ENCODE data around the gene KIF17. TPM values are rescaled to one million over a fixed set of nuclear protein-coding genes. Genes with fewer than 3 reads are reported as not detected.

Gene KIF17
- total RNA-seq, 4 donors from 2014 or later: 0.80 to 10.3 (median 2.2) TPM

GRCh38 chr1:20723537-20724363 lies 5.9 kb upstream of the KIF17 start:
- DNase-seq: peak in 1 of 3 donors; percentile 44
- Histone ChIP-seq H3K9me3 (no peaks in the 10 kb centered on the region), H3K27me3 (no peaks in the 10 kb centered on the region), H3K4me1 (no peaks in the 10 kb centered on the region), H3K4me3 (no peak overlapping the region), H3K27ac (no peak overlapping the region), H3K36me3 (no peaks in the 10 kb centered on the region)
- no peak for TF ChIP-seq POLR2A (IDR thresholded peaks at IDR 0.05)
- TF ChIP-seq CTCF (IDR thresholded peaks at IDR 0.05): no peak

- no peaks in the 10 kb centered on the region for H3K27me3 ChIP-seq
- H3K4me3 ChIP-seq: no peak overlapping the region
- no peaks in the 10 kb centered on the region for H3K4me1 ChIP-seq
- DNase-seq: peak in 1 of 3 donors; percentile 18
- no peaks in the 10 kb centered on the region for H3K9me3 ChIP-seq
- no peaks in the 10 kb centered on the region for H3K36me3 ChIP-seq
- no peak for TF ChIP-seq CTCF (IDR thresholded peaks at IDR 0.05)
- no peak for TF ChIP-seq POLR2A (IDR thresholded peaks at IDR 0.05)
- no peak overlapping the region for H3K27ac ChIP-seq
Measured at GRCh38 chr1:20723159-20723536, 5.3 kb upstream of the KIF17 start.

- TF ChIP-seq CTCF (IDR thresholded peaks at IDR 0.05) (no peak), POLR2A (IDR thresholded peaks at IDR 0.05) (no peak)
- Histone ChIP-seq H3K36me3 (no peaks in the 10 kb centered on the region), H3K27me3 (peaks cover 0 to 11% of the 10 kb centered on the region in 2 donors), H3K4me1 (peaks cover 0 to 8% (median 6%) of the 10 kb centered on the region in 4 donors), H3K9me3 (no peaks in the 10 kb centered on the region), H3K27ac (no peak overlapping the region), H3K4me3 (no peak overlapping the region)
- DNase-seq: peak in 2 of 3 donors; percentile 31 to 40
Measured at GRCh38 chr1:20721117-20722061, 3.6 kb upstream of the KIF17 start.

DNA sequence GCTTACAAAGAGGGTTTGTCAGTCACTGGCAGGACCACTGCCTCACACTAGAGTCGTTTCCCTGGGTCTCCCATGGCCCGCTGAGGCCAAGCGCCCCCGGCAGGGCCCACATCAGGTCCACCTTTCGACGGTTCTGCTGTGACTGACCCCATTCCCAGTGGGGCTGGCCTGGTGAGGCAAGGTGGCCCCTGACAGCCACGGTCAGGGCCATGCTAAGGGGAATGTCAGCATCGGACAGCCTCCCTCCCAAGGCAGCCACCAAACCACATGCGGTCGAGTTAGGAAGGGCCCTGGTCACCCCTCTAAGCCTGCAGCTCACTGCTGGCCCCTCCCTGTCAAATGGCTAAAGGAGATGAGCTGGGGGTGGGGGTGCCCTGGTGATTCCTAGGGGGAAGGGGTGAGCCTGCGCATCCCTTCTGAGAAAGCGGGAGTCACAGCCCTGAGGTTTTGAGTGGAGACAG lies 2.9 kb upstream of the KIF17 start:
- no peak overlapping the region for H3K4me3 ChIP-seq
- peak in 2 of 3 donors; percentile 36 to 39 for DNase-seq
- no peaks in the 10 kb centered on the region for H3K36me3 ChIP-seq
- no peak for TF ChIP-seq CTCF (IDR thresholded peaks at IDR 0.05)
- no peak for TF ChIP-seq POLR2A (IDR thresholded peaks at IDR 0.05)
- H3K27me3 ChIP-seq: peaks cover 0 to 14% of the 10 kb centered on the region in 2 donors
- no peaks in the 10 kb centered on the region for H3K9me3 ChIP-seq
- H3K4me1 ChIP-seq: peaks cover 0 to 8% (median 6%) of the 10 kb centered on the region in 4 donors
- H3K27ac ChIP-seq: no peak overlapping the region

DNA sequence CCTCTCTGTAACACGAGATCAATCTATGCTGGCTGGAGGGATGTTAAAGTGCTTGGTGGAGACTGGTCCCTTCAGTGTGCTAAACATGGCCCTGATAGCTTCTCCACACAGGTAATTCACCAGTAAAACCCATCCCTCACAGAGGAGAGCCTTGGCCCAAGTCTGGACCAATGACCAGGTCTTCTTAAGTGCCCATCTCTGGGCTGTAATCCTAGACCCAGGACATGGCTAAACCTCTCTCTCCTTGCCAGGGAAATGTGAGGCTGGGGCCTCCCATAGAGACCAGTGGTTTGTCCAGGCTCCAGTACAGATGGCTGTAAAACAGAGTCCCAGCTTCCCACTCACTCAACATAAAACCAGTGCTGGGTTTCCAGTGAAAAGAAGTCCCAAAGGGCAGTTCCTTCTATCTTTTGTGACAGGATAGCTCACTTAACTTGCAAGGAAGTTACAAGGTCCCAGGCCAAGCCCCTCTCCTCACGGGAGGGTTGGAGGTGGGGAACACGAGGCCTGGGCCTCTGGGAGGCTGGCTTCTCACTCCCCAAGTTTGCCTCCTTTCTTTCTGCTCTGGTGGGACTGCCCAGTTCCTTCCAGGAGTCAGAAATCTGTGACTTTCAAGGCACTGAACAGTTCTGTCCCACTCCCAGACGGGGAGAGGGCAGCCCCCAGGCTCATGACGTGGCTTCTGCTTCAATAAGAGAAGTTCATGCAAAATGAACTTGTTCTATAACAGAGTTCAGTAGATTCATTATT lies 2.2 kb upstream of the KIF17 start:
- no peaks in the 10 kb centered on the region for H3K9me3 ChIP-seq
- TF ChIP-seq CTCF (IDR thresholded peaks at IDR 0.05): no peak
- TF ChIP-seq POLR2A (IDR thresholded peaks at IDR 0.05): no peak
- peaks cover 0 to 14% of the 10 kb centered on the region in 2 donors for H3K27me3 ChIP-seq
- DNase-seq: peak in 1 of 3 donors; percentile 29
- no peak overlapping the region for H3K27ac ChIP-seq
- H3K4me1 ChIP-seq: peaks cover 0 to 8% (median 6%) of the 10 kb centered on the region in 4 donors
- no peak overlapping the region for H3K4me3 ChIP-seq
- no peaks in the 10 kb centered on the region for H3K36me3 ChIP-seq

Data from Peyer's patch (tissue), 4 donors.